Renal cortical epithelial cell (primary cell): ENCODE measurements around the gene HARS1. TPM values are rescaled to one million over a fixed set of nuclear protein-coding genes. Genes with fewer than 3 reads are reported as not detected.
"Not testable (repeated sequence)": the region's sequence is repeated elsewhere in the genome, so short reads cannot be mapped to it uniquely, and the experiment has no call there.

ENCODE experiments used
- DNase-seq: peaks from one replicate; pipeline ENCODE4 v3.0.0-alpha.2; 2011; ENCODE audit warnings: low read depth
- total RNA-seq: library from RNA; depleted of rRNA; stranded (reverse); fragments of >200 nt; gene quantifications from 2 replicates; pipeline ENCODE4 v1.2.3, GENCODE V29; 2014

The HARS1 gene
- total RNA-seq, 1 donor from 2014 or later = 72.2 TPM

DNA sequence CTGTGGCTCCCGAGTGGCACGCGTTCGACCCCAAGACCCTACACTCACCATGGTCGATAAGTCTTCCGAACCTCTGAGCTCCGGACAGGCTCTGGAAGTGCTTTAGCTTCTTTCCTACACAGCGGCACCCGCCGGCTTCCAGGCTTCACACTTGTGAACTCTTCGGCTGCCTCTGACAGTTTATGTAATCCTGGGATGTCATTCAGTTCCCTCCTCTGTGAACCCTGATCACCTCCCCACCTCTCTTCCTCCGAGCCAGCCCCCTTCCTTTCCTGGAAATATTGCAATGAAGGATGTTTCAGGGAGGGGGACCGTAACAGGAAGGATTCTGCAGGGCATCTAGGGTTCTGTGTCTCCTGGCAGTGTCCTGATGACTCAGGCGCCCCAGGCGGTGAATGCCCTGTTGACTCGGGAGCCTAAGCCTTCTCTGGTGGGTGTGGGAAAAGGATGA, 58.1 kb downstream of the HARS1 start, which contains the start of gene CD14:
TSS of gene CD14 (minus strand) at position 155 of the 451 bp plus-strand sequence. CDS start at position 51, 104 bp downstream.
- DNase-seq = peak; percentile 49

DNA sequence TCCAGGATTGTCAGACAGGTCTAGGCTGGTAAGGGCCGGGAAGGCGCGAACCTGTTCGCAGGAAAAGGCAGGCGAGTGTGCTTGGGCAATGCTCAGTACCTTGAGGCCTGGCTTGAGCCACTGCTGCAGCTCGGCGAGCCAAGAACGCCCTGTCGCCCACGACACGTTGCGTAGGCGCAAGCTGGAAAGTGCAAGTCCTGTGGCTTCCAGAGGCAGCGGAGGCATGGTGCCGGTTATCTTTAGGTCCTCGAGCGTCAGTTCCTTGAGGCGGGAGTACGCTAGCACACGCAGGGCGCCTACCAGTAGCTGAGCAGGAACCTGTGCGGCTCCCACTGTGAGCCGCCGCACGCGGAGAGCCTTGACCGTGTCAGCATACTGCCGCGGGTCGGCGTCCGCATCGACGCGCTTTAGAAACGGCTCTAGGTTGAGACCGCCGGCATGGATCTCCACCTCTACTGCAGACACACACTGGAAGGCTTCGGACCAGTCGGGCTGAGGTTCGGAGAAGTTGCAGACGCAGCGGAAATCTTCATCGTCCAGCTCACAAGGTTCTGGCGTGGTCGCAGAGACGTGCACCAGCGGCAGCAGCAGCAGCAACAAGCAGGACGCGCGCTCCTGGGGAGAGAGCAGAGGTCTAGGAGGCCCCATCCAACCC, 58.7 kb downstream of the HARS1 start:
- DNase-seq = peak; percentile 23

DNA sequence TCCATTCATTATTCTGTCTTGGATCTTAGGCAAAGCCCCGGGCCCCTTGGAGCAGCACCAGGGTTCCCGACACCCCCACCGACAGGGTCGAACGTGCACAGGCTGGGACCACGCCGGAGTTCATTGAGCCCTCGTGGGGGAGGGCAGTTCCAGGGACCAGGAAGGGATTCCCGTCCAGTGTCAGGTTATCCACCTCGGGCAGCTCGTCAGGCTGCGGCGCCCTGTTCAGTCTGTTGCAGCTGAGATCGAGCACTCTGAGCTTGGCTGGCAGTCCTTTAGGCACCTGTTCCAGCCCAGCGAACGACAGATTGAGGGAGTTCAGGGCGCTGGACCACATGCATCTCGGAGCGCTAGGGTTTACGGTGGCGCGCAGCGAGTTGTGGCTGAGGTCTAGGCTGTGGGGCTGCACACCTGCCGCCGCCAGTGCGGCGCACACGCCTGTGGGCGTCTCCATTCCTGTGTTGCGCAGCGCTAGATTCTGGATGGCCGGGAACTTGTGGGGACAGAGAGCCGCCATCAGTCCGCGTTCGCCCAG, 59.3 kb downstream of the HARS1 start:
- no peak for DNase-seq

DNA sequence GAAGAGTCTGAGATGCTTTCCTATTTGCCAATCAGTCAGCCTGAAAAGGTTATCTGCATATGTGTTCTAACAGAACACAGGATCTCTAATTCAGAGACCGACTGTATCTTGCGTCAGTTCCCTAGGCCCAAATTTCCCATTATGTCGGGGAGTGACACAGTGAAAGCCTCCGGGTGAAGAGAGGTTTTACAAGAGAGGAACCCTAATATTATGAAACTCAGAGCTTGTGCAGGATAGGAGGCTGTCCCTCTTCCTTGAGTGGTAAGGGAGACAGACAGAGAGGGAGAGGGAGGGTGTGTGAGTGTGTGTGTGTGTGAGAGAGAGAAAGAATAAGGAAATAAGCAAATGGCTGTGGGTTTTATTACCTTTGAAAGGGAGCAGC, 60.1 kb downstream of the HARS1 start:
- no peak for DNase-seq

DNA sequence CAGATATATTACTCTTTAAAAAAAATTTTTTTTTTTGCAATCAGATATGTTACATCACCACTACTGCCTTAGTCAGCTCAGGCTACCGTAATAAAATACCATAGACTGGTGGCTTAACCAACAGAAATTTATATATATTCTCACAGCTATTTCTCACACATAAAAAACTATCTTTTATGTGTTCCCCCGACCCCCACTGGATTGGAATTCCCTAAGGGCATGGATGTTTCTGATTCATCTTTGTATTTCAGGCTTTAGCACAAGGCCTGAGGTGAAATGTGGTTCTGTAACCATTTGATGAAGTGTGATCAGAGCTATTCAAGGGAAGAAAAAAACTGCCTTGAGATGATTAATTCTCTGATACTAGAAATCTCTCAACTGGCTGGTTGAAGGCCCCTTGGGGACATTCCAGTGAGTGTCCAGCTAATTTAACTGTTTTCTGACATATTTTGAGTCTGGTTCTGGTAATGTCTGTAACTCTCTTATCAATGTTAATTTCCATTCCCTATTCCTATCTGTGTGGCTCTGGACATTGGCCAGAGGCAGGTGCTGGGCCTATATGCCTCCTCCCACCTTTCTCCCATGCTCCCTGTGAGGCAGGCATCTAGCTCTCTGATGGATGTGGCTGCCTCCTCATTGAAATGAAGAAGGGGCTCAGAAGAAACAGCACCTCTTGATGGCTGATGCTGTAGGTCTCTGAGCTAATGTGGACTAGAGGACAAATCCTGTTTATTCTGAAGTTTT, 60.7 kb downstream of the HARS1 start:
- peak; percentile 41 for DNase-seq

DNA sequence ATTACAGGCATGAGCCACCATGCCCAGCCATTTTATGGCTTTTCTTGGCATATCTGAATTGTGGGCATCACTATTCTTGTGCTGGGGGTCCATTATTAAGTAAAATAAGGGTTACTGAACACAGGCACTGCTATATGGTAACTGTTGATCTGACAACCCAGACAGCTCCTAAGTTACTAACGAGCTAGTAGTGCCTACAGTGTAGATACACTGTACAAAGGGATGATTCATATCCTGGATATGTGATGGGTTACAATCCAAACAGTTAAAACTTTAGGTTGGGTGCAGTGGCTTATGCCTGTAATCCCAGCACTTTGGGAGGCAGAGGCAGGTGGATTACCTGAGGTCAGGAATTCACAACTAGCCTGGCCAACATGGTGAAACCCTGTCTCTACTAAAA, 62.5 kb downstream of the HARS1 start:
- DNase-seq = no peak

DNA sequence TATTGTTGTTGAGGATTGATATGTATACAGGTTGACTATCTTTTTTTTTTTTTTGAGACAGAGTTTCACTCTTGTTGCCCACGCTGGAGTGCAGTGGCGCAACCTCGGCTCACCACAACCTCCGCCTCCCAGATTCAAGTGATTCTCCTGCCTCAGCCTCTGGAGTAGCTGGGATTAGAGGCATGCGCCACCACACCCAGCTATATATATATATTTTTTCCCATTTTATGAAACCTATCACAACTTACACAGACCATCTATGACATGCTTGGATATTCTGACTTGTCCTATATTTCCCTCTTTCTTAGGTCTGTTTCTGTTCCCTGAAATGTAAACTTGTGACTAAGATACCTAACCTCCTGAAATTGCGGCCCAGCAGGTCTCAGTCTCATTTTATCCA, 63.2 kb downstream of the HARS1 start:
- no peak for DNase-seq

DNA sequence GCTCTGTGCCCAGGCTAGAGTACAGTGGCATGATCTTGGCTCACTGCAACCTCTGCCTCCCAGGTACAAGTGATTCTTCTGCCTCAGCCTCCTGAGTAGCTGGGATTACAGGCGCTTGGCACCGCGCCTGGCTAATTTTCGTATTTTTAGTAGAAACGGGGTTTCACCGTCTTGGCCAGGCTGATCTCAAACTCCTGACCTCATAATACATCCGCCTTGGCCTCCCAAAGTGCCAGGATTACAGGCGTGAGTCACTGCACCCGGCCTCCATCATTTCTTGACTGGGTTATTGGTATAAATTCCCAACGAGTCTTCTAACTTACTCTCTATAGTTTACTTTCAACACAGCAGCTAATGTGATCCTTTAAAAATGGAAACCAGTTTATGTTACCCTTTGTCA, 66.3 kb downstream of the HARS1 start:
- DNase-seq = not testable (repeated sequence)

Other genes starting within 250 kb of the HARS1 start
- 0.17 and 0.80 TPM in 2 replicates for gene EIF4EBP3, start 143.7 kb downstream of the HARS1 start, total RNA-seq
- gene SRA1, start 133.9 kb downstream of the HARS1 start, total RNA-seq = 28.2 and 48.1 TPM in 2 replicates
- gene APBB3, start 126.8 kb downstream of the HARS1 start, total RNA-seq = 5.2 and 21.5 TPM in 2 replicates
- gene SLC35A4, start 126.5 kb downstream of the HARS1 start, total RNA-seq = 28.7 and 85.2 TPM in 2 replicates
- gene CD14, start 58.2 kb downstream of the HARS1 start, total RNA-seq = 5.3 TPM in 1 of 2 replicates, not detected in the other
- 10.9 and 18.9 TPM in 2 replicates for gene TMCO6, start 51.9 kb downstream of the HARS1 start, total RNA-seq
- gene NDUFA2, start 43.7 kb downstream of the HARS1 start, total RNA-seq = 33.0 and 35.6 TPM in 2 replicates
- 73.3 and 168 TPM in 2 replicates for gene IK, start 43.5 kb downstream of the HARS1 start, total RNA-seq
- gene WDR55, start 26.5 kb downstream of the HARS1 start, total RNA-seq = 43.3 and 58.7 TPM in 2 replicates
- 0.35 and 0.55 TPM in 2 replicates for gene DND1, start 17.8 kb downstream of the HARS1 start, total RNA-seq
- gene HARS2, start 85 bp upstream of the HARS1 start, total RNA-seq = 40.4 and 51.1 TPM in 2 replicates
- gene ZMAT2, start 9.1 kb upstream of the HARS1 start, total RNA-seq = 61.0 and 63.1 TPM in 2 replicates
- 0.10 and 0.35 TPM in 2 replicates for gene PCDHA1, start 94.8 kb upstream of the HARS1 start, total RNA-seq
- 0.35 TPM in 1 of 2 replicates, not detected in the other for gene PCDHA2, start 103.5 kb upstream of the HARS1 start, total RNA-seq
- 0.17 and 1.3 TPM in 2 replicates for gene PCDHA3, start 109.7 kb upstream of the HARS1 start, total RNA-seq
- 4.2 and 9.6 TPM in 2 replicates for gene PCDHA4, start 115.7 kb upstream of the HARS1 start, total RNA-seq
- gene PCDHA5, start 130.2 kb upstream of the HARS1 start, total RNA-seq = 0.94 TPM in 1 of 2 replicates, not detected in the other
- 1.0 and 7.2 TPM in 2 replicates for gene PCDHA6, start 136.6 kb upstream of the HARS1 start, total RNA-seq
- gene PCDHA7, start 142.9 kb upstream of the HARS1 start, total RNA-seq = 0.87 and 1.4 TPM in 2 replicates
- 1.3 TPM in 1 of 2 replicates, not detected in the other for gene PCDHA8, start 149.8 kb upstream of the HARS1 start, total RNA-seq
- 0.99 TPM in 1 of 2 replicates, not detected in the other for gene PCDHA9, start 157.0 kb upstream of the HARS1 start, total RNA-seq
- gene PCDHA10, start 164.5 kb upstream of the HARS1 start, total RNA-seq = 1.6 and 12.3 TPM in 2 replicates
- 1.6 and 5.4 TPM in 2 replicates for gene PCDHA11, start 177.6 kb upstream of the HARS1 start, total RNA-seq
- gene PCDHA12, start 183.9 kb upstream of the HARS1 start, total RNA-seq = 2.4 and 7.8 TPM in 2 replicates
- gene PCDHA13, start 190.8 kb upstream of the HARS1 start, total RNA-seq = 0.69 and 2.2 TPM in 2 replicates
- gene PCDHAC1, start 234.9 kb upstream of the HARS1 start, total RNA-seq = 0.52 and 2.7 TPM in 2 replicates